Esophagus squamous epithelium (tissue), 4 donors: ENCODE measurements around the gene TCF3.

Experiments used
- CTCF ChIP-seq, 6 experiments: fragments of 450-650 bp in 4 of 6; fragments of 200-600 bp in 2 of 6; sonication (generic) in 2 of 6; IDR thresholded peaks; one replicate each; pipeline ENCODE4 v1.5.1; 2016 to 2019; ENCODE audit warnings: antibody characterized with exemption in 6 of 6, mild to moderate bottlenecking in 4 of 6, moderate library complexity in 4 of 6
- POLR2A ChIP-seq, 4 donors: fragments of 450-650 bp; IDR thresholded peaks; one replicate each; pipeline ENCODE4 v1.6.1; 2017; ENCODE audit warnings: antibody characterized with exemption in 4 of 4, mild to moderate bottlenecking in 4 of 4, moderate library complexity in 3 of 4

GRCh38 chr19:1680976-1681375, 28.6 kb upstream of the TCF3 start:
- TF ChIP-seq POLR2A (IDR thresholded peaks at IDR 0.05) (no peak), CTCF (IDR thresholded peaks at IDR 0.05) (no peak)
